HG03175 (cell line): Measurements from ENCODE around the gene TAF4.
"Not testable (repeated sequence)": the region's sequence is repeated elsewhere in the genome, so short reads cannot be mapped to it uniquely, and the experiment has no call there.

Experiments used
- ATAC-seq: cut with Tn5 transposase; IDR thresholded peaks from one replicate; pipeline ENCODE4 v1.9.1; 2021; ENCODE audit warnings: mild to moderate bottlenecking, moderate library complexity; ENCODE audit not compliant: unreplicated experiment

The TAF4 gene, protein sequence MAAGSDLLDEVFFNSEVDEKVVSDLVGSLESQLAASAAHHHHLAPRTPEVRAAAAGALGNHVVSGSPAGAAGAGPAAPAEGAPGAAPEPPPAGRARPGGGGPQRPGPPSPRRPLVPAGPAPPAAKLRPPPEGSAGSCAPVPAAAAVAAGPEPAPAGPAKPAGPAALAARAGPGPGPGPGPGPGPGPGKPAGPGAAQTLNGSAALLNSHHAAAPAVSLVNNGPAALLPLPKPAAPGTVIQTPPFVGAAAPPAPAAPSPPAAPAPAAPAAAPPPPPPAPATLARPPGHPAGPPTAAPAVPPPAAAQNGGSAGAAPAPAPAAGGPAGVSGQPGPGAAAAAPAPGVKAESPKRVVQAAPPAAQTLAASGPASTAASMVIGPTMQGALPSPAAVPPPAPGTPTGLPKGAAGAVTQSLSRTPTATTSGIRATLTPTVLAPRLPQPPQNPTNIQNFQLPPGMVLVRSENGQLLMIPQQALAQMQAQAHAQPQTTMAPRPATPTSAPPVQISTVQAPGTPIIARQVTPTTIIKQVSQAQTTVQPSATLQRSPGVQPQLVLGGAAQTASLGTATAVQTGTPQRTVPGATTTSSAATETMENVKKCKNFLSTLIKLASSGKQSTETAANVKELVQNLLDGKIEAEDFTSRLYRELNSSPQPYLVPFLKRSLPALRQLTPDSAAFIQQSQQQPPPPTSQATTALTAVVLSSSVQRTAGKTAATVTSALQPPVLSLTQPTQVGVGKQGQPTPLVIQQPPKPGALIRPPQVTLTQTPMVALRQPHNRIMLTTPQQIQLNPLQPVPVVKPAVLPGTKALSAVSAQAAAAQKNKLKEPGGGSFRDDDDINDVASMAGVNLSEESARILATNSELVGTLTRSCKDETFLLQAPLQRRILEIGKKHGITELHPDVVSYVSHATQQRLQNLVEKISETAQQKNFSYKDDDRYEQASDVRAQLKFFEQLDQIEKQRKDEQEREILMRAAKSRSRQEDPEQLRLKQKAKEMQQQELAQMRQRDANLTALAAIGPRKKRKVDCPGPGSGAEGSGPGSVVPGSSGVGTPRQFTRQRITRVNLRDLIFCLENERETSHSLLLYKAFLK

DNA sequence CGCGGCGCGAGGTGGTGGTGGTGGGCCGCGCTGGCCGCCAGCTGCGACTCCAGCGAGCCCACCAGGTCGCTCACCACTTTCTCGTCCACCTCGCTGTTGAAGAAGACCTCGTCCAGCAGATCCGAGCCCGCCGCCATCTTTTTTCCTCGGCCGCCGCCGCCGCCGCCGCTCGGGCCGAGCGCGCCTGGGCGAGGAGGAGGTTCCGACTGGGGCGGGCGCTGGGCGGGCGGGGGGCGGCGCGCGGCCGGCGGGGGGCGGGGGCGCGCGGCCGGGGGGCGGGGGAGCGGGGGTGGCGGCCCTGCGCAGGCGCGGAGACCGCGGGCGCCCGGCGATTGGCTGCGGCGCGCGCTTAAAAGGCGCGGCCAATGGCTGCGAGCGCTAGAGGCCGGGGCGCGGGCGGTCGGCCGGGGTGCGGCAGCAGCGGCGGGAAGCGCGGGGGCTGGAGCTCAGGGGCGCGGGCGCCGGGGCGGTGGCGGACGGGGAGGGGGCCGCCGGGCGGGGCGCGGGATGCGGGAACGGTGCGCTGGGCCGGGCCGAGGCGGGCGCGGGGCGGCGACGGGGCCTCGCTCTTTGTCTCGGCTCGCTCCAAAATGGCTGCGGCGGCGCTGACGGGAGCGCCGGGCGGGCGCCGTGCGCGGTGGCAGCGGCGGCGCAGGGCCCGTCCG, at the start of gene TAF4:
Gene TAF4, minus strand, starts transcription at position 208 of the 665 bp plus-strand sequence. Its CDS starts 71 bp downstream, at position 137.
- peak; percentile 70 for ATAC-seq

DNA sequence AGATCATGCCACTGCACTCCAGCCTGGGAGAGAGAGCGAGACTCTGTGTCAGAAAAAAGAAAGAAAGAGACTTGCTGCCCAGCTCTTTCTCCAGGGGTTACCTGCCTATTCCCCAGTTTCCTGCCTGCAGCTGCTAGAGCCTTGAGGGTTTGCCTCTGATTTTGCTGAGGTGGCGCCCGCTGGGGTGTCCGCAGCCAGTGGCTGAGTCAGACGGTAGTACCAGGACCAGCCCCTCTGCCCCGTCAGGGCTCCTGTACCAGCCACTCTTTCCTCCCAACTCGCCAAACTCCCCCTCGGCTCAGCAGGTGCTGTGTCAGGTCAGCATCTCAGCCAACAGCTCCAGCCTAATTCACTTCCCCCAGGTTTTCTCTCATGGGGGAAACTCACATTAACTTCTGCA, 49.2 kb upstream of the TAF4 start:
- ATAC-seq = no peak

DNA sequence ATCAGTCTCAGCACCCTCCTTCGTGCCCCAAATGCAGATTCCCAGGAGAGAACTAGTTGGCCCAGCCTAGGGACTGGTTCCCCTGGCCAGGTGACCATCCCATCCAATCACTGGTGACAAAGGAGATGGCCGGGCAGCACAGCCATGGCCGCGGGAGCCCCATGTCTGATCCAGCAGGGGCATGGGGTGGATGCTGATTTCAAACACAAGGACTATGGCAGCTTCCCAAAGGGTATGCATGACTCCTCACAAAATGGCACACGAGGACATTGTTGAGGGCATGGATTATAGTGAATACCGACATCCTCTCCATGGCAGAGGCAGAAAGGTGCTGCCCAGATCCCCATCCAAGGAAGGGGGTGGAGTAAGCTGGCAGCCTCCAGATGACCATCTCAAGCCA, 46.7 kb upstream of the TAF4 start:
- no peak for ATAC-seq

DNA sequence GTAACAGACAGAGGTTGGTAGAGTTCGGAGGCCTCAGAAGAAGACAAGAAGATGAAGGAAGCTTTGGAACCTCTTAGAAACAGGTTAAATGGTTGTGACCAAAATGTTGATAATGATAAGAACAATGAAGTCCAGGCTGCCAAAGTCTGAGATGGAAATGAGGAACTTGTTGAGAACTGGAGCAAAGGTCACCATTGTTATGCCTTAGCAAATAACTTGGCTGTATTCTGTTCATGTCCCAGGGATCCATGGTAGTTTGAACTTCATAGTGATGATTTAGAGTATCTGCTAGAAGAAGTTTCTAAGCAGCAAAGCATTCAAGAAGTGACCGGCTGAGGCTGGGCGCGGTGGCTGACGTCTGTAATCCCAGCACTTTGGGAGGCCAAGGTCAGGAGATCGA, 45.5 kb upstream of the TAF4 start:
- no peak for ATAC-seq

DNA sequence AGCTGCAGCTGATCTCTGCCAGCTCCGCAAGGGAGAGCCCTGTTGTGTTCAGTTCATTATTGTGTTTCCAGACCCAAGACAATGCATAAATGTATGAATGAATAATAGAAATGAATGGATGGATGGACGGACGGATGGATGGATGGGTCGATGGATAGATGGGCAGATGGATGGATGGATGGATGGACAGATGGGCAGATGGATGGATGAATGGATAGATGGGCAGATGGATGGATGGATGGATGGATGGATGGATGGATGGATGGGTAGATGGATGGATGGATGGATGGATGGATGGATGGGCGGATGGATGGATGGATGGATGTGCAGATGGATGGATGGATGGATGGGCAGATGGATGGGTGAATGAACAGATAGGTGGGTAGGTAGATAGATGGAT, 39.9 kb upstream of the TAF4 start:
- ATAC-seq = no peak

DNA sequence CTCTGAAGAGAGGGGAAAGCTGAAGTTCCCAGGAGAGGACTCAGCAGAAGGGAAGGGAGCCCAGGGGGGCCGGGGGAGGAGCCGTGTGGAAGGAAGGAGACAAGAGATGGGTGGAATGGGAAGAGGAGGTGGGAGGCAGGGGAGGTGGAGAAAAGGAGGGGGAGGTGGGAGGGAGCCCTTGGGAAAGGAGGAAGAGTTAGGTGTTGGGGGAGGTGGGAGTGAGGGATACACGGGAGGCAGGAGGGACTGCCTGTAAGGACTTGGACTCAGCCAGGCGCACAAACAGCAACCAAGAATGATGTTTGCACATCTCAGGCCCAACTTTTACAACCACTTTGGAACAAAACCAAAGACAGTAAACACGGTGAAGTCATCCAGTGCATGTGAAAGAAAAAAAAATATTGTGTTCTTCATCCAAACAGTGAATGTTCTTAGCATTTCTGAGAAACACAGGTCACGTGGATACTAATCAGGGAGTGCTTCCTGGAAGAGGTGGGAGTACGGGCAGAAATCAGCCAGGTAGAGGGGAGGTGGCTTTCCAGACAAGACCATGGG, 39.2 kb upstream of the TAF4 start:
- no peak for ATAC-seq

DNA sequence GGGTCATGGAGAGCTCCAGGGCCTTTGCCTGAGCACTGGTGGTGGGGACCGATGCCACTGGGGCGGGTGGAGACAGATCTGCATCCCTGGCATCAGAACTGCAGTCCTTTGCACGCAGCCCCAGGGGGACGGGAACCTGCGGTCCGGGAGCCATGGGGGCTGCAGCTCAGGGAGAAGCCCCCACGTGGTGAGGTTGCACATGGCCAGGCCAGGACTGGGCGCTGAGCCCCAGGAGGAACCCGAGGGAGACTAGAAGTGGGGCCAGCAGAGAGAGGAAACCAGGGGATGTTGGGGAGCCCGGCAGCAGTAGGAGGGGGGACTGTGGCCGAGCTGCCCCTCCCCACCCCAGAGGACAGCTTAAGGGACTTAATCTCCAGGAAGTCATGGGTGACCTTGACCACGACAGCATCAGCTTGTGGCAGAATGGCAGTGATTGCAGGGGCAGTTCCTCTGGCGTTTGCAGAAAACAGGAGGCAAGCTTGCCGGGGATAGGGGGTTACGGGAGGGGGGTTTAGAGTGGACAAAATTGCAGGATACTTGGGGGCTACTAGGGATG, 38.6 kb upstream of the TAF4 start:
- ATAC-seq = no peak

DNA sequence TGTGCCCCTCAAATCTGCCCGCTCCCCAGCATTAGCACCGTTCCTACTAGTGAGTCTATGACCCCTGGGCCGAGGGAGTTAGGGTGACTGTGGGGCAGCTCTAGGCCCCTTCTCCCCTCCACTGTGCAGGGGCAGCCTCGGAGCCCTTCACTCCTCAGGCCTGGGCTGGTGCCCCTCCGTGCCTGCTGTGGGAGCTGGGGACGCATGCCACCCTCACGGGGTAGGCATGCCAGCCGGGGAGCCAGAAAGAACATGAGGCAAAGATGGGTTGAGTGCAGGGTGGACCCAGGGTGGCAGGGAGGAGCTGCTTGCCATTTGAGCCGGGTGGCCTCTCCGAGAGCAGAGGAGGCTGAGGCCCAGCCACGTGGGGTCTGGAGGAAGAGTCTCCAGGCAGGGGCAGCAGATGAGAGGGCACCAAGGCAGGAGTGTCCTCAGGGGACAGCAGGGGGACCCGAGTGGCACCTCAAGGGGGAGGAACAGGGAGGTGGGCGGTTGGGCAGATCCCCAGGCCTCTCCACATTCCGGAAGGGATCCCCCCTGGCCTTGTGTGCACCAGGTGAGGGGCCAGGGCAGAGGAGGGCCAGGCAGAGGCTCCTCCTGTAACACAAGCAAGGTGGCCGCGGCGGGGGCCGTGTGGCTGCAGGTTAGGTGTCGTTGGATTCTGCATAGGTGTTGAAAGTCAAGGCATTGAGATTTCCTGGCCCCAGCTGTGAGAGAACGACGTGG, 38.0 kb upstream of the TAF4 start:
- no peak for ATAC-seq

DNA sequence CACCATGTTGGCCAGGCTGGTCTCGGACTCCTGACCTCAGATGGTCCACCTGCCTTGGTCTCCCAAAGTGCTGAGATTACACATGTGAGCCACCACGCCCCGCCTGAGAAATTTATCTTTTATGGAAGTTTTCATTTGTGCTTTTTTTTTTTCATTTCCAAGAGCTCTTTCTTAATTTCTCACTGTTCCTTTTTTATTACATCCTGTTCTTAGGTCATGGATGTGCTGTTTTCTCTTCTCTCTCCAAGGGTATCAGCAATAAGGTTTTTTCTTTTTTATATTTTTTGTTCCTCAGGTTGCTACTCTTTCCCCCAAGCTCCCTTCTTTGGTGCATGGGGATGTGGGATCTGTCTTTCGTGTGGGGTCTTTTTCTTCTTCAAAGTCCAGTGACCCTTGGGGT, 35.4 kb upstream of the TAF4 start:
- no peak for ATAC-seq

DNA sequence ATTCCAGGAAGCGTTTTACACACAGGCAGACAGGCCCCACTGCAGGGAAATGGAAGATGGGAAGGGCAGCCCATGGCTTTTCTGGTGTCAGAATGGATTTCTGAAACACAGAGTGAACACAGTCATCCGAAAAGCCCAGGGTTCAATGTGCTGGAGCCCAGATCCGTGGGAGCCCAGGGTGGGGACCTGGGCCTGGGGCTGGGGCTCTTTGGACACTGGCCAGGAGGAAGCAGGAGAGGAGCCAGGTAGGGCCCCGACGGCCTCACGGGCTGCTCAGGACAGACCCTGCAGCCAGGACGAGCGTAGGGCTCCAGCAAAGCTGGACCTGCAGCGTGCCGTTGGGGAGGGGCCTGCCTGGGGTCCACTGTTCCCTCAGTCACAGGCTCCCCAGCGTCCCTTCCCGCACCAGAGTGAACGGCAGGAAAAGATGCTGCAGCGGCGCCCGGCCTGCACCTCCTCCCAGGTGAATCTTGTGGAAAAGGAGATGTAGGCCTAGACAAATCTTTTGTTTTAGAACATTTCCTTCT, 32.3 kb upstream of the TAF4 start:
- no peak for ATAC-seq

DNA sequence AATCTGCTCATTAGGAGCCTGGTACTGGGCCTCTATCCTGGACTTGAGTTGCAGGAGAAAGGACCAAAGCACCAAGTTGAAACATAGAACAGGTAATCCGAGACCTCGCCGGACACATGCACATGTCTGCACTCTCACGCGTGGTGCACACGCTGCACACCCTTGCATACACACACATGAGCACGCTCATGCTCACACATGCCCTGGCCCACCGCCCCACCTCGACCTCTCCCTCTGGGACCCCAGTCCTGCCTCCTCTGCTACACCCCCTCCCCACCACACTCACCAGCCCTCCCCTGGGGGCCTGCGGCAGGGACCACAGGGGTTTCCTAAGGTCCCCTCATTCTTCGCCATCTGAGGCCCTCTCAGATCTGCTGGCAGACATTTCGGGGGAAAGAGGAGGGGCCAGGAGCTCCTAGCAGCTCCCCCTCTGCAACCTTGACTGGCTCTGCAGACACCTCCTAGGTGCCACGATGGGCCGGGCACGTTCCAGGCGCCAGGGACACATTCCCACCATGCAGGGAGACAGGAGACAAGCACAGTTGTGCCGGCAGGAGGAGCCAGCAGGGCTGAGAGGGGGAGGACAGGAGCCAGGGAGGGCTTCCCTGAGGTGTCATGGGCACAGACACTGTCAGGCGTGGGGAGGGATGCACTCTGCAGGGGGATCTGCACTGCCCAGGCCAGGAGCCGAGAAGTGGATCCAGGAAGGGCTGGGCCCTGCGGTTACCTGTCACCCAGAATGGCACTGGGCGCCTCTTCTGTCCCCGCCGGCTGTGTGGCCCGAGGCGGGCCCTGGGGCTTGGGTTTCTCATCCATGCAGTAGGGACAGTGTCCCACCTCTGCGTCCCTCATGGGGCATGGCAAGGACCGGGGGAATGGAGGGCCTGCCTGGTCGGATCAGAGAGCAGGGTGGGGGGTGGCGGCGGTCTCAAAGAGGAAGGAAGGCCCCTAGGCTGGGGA, 31.0 kb upstream of the TAF4 start:
- ATAC-seq = no peak

DNA sequence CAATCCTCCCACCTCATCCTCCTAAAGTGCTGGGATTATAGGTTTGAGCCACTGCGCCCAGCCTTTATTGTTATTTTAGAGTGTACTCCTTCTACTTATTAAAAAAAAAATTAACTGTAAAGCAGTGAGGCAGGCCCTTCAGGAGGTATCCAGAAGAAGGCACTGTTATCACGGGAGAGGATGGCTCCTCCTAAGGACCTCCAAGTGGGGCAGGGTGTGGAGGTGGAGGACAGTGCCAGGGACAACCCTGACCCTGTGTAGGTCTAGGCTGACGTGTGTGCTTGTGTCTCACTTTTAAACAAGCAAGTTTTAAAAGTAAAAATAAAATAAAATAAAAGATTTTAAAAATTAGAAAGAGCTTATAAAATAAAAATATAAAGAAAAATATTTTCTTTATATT, 23.7 kb upstream of the TAF4 start:
- no peak for ATAC-seq

DNA sequence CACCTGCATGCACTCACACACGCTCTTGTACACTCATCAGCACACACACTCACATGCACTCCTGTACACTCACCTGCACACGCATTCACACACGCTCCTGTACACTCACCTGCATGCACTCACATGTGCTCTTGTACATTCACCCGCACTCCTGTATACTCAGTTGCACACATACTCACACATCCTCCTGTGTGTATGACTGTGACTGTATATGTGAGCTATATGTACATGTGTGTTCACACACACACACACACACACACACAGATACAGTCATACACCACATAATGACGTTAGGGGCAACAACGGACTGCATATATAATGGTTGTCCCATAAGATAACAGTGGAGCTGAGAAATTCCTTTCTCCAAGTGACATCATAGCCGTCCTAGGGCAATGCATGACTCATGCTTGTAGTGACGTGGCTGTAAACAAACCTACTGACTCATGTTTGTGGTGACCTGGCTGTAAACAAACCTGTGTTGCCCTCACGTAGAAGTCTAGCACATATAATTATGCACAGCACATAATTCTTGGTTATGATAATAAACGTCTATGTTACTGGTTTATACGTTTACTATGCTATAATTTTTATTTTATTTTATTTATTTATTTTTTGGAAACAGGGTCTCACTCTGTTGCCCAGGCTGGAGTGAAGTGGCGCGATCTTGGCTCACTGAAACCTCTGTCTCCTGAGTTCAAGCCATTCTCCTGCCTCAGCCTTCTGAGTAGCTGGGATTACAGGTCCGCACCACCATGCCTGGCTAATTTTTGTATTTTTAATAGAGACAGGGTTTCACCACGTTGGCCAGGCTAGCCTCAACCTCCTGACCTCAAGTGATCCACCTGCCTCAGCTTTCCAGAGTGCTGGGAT, 22.8 kb upstream of the TAF4 start:
- no peak for ATAC-seq

DNA sequence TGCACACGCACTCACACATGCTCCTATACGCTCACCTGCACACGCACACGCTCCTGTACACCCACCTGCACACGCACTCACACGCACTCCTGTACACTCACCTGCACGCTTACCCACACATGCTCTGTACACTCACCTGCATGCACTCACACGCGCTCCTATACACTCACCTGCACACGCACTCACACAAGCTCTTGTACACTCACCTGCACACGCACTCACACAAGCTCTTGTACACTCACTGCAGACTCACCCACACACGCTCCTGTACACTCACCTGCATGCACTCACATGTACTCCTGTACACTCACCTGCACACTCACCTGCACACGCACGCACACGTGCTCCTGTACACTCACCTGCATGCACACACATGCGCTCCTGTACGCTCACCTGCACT, 22.0 kb upstream of the TAF4 start:
- ATAC-seq = no peak

DNA sequence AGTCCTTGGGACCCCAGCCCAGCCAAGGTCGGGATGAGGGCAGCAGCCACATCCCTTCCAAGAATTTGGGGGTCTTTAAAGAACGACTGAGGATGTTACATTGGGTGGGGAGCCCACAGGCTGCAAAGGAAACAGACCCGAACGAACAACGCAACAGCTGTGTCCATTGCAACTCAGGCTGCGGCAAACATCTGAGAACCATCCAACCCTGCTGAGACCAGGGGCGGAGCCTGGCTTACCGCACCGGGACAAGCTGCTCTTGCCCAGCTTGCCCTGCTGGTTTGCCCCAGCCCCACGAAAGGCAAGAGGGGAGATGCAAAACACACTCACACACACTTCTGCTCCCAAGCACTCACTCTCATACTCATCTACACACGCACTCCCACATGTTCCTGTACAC, 21.5 kb upstream of the TAF4 start:
- no peak for ATAC-seq

DNA sequence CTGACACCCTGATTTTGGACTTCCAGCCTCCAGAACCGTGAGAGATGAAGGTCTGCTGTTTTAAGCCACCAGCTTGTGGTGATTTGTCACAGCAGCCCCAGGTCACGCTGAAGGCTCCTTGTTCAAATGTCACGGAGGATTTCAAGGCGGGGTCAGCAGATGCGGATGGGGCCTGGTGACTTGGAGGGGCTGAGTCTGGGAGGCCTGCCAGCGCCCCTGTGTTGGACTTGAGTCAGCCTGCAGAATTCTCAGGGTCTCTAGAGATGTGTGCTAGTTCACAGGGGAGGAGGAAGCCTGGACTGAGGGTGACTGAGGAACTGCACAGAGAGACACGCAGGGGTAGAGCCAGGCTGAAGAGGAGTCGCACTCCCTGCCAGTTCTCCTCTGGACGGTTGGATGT, 19.5 kb upstream of the TAF4 start:
- no peak for ATAC-seq

DNA sequence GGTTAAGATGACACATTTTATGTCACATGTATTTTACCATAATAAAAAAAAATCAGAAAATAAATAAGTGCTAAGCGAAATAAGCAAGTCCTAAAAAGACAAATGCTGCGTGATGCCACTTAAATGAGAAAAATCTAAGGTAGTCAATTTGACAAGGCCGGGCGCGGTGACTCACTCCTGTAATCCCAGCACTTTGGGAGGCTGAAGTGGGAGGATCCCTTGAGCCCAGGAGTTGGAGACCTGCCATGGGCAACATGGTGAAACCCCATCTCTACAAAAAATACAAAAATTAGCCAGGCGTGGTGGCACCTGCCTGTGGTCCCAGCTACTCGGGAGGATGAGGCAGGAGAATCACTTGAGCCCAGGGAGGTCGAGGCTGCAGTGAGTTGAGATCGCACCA, 18.5 kb upstream of the TAF4 start:
- not testable (repeated sequence) for ATAC-seq

DNA sequence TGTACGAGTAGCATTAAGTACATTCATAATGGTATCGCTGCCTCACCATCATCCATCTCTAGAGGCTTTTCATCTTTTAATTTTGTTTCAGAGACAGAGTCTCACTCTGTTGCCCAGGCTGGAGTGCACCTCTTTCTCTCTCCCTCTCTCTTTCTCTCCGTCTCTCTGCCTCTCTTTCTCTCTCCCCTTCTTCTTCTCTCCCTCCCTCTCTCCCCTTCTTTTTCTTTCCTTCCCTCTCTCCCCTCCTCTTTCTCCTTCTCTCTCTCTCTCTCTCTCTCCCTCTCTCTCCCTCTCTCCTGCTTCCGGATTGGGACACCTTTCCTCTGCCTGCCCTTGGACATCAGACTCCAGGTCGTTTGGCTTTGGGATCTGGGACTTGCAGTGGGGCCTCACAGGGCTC, 17.6 kb upstream of the TAF4 start:
- no peak for ATAC-seq
